NCI-H510A treated with DMSO at 0.1 percent for 48 hours (cell line): ENCODE measurements around the gene TPPP.
A peak's percentile ranks its signal among the peaks of the same experiment; 100 is the strongest.

Experiments used
- DNase-seq: peaks from one replicate; lab custom pipeline; 2025; lab: John Stamatoyannopoulos, UW

Gene TPPP

DNA sequence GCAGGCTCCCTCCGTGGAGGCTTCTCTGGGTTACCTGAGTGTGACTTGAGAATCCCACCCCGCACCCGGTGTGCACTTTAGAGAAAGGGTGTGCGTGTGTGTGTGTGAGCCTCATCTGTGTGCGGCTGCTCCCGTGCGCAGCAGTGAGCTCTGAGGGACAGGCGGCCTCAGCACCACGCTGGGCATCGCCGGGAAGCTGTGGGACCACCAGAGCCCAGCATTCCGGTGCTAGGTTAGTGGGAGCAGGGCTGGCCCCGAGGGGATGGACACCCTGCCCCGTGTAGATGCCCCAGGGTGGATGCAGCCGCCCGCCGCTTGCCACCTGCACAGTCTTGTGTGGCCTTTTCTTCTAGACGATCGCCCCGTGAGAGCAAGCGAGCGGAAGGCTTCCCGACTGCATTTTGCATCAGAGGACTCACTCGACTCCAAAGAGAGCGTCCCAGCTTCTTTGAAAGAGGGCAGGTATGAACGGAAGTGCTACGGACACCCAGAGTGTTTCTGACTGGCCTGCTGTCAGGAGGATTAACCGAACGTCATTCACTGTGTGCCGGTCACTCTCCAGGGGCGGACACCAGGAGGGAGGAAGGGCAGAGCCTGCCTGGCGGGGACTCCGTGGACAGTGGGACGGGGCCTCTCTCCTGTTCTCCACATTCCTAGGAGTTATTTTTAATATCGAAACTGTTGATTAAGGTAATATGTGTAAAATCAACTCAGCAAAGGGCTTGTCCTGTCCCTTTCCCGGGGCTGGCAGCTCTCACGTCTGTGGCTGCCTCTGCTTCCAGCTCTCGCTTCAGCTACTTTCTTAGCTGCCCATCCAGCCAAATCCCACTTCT, 68.8 kb downstream of the TPPP start:
- DNase-seq: no peak

GRCh38 chr5:623531-623930, 69.6 kb downstream of the TPPP start:
- no peak for DNase-seq

DNA sequence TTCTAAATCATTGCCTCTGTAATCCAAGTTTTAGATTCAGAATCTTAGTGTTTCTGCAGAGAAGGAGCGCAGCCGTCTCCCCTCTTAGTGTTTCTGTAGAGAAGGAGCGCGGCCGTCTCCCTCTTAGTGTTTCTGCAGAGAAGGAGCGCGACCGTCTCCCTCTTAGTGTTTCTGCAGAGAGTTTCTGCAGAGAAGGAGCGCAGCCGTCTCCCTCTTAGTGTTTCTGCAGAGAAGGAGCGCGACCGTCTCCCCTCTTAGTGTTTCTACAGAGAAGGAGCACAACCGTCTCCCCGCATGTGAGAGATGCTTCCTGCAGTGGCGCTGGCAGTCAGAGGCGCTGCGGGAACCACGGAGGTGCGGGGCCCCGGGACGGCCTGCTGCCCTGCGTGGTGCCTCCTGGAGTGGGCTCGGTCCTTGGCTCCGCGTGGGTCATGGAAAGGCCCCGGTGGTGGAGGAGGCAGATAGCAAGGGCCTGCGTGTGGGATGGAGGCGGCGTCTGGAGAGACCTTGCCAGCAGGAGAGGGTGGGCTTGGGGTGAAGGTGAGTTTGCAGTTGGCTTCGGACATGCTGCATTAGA, 70.1 kb downstream of the TPPP start:
- DNase-seq: no peak

DNA sequence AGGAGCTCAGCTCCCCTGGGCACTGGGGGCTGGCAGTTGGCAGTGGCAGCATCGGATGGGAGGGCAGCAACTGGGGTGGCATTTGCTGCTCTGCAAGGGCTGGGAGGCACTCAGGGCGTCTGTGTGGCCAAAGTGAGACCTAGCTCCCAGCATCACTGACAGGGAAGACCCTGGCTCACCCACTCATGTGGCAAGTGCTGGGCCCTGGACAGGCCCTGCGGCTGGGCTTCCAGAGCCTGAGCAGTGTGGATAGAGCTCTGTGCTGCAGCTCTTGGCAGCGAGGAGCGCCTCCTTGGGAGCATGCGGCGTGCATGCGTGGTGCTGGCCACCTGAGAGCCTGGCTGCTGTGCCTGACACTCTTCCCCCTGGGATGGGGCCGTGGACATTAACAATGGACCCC, 70.8 kb downstream of the TPPP start:
- no peak for DNase-seq

- no peak for DNase-seq
Observed at GRCh38 chr5:621341-621761, 71.8 kb downstream of the TPPP start.

DNA sequence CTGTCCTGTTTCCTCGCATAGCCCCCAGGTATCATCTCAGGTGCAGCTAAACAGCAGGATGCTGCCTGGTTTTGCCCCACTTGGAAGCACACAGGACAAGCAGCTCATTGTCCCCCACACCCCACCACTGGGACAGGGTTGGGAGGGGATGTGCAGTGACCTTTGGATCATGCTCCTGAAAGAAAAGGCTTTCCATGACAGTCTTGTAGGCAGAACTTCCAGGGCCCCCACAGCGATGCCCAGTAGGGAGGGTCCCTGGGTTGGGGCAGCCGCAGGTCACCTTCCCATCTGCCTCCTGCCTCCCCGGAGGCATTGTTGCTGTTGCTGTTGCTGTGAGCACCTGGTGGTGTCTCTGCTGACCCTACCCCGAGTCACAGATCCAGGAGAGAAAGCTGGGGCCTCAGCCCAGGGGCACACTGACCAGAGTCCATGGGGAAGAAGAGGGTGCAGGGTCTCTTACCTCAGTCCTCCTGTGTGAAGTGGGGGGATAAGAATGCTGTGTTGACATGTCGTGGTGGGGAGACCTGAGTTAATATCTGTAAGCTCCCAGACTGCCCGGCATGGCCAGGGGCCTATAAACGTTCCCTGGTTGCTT, 72.5 kb downstream of the TPPP start:
- DNase-seq: no peak

GRCh38 chr5:620152-620551, 73.0 kb downstream of the TPPP start:
- DNase-seq: no peak

- no peak for DNase-seq
Observed at GRCh38 chr5:619444-619843, 73.7 kb downstream of the TPPP start.

DNA sequence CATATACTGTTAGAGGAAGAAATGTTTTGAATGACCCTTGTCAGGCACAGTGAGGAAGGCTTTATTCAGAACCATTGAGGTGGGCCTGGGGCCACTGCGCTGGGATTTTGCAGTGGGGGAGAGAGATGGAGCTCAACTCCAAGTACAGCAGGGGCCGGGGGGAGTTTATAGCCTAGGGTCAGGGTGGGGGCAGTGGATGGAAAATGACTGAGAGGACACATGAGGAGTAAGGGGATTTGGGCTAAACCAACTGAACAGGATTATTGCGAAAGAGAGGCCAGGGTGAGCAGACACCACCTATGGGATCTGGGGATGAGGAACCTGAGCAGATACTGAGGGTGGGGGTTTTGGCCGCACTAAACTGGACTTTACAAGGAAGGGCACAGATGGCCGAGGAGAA, 74.7 kb downstream of the TPPP start:
- no peak for DNase-seq

DNA sequence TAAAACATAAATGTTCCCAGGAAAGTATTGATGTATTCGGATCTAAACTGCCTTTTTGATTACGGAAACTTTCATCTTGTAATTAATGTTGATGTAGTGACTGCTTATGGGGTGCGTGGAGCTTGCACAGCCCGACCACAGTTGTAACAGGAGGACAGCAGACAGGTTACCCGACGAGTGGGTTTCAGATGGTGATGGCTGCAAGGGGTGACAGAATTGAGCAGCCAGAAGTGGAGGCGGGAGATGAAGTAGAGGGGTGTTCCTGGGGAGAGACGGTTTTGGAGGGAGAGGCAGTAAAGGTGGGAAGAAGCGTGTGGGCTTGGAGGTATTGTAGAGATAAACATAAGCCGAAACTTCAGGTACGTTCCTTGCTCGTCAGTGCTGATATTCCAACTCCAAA, 75.3 kb downstream of the TPPP start:
- no peak for DNase-seq

DNA sequence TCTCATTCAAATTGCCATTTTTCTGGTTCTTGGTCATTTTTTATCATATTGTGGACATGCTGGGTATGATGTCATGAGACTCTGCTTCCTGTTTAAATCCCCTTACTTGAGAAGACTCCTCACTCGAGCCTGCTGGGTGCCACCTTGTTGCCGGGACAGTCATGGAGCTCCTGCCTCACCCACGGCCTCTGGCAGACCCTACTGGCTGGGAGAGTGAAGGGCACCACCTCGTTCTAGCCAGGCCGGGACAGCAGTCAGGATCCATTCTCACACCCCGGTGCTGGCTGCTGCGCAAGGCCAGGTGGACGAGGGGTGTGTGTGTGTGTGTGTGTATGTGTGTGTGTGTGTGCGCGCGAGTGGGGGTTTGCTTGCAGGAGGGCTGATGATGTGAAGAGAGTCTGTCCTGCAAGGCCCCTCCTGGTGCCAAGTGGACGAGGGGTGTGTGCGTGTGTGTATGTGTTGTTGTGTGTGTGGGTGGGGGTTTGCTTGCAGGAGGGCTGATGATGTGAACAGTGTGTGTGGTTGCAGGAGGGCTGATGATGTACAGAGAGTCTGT, 76.6 kb downstream of the TPPP start:
- peak; percentile 42 for DNase-seq

- peak; percentile 73 for DNase-seq
Observed at GRCh38 chr5:612498-613424, 80.4 kb downstream of the TPPP start.

GRCh38 chr5:611731-612486, 81.2 kb downstream of the TPPP start, which contains the start of gene CEP72:
Gene CEP72 (plus strand): TSS chr5:612340. CDS start chr5:612362, 22 bp downstream.
- peak; percentile 94 for DNase-seq

DNA sequence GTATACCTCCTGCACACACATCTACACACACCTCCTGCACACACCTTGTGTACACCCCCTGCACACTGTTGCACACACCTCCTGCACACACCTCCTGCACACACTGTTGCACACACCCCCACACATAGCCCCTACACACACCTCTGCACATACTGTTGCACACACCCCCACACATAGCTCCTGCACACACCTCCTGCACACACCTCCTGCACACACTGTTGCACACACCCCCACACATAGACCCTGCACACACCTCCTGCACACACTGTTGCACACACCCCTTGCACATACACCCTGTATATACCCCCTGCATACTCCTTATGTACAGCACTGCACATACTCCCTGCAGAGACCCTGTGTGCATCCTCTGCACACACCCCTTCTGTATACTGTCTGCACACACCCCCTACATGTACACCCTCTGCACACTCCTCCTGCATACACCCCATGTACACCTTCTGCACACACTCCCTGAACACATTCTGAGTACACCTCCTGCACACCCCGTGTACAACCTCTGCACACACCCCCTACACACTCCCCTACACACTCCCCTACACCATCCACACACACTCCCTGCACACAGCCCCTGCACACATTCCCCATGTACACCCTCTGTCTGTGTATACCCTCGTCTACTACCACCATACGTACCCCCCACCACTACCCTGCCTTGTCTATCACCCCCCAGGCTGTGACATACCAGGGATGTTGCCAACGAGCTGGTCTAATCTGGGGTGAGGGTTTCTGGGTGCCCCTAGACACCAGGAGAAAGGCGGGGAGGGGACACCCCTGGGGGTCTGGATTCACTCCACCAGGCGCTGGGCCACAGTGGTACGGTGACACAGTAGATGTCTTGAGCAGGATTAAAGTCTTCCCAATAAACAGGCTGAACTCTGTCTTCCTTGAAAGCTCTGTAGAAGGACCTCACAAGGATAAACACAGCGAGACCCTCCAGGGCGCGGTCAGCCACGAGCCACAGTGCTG, 82.1 kb downstream of the TPPP start:
- no peak for DNase-seq

DNA sequence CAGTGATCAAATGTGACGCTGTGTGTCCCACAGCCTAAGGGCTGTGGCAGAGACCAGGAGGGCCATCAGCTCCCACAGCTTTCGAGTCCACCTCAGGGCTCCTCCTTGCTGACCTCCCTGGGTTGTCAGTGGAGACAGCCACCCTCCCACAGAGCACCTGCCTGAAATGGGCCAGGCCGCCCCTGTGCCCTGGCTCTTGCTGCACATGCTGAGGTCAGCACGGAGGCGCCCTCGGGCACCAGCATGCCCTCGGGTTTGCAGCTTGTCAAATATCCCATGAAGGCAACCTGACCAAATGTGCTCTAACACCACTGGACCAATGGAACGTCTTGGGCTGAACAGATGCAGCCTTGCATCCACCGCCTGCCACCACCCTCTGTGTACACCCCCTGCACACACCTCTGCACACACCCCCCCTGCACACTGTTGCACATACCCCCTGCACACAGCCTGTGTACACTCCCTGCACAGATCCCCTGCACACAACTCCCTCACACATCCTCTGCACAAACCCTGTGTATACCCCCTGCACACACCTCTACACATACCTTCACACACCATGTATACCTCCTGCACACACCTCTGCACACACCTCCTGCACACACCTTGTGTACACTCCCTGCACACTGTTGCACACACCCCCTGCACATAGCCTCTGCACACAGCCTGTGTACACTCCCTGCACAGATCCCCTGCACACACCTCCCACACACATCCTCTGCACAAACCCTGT, 83.0 kb downstream of the TPPP start:
- no peak for DNase-seq
